GM21717 (cell line): ENCODE measurements around the gene SLC5A1.
"Not testable (repeated sequence)": the region's sequence is repeated elsewhere in the genome, so short reads cannot be mapped to it uniquely, and the experiment has no call there.

Experiments
- ATAC-seq: cut with Tn5 transposase; IDR thresholded peaks from one replicate; pipeline ENCODE4 v1.9.1; 2021; ENCODE audit warnings: mild to moderate bottlenecking, moderate library complexity; ENCODE audit not compliant: unreplicated experiment

Gene SLC5A1

DNA sequence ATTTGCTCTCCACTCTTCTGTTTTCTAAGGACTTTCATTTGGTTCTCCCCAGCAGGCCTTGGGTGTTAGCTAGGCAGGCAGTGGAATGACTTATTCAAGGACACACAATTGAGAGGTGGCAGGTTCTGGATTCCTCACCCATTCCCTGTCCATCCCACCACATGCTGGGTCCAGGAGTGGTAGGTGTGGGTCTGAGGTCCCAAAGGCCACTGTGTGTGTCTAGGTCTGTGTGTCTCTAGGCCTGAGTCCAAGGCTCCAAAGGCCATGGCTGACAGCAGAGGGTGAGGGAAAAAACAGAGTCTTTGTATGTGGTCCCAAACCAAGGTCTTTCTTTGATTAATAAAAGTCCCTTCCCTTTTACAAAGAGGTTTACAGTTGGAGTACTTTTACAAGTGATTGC, 40.8 kb downstream of the SLC5A1 start:
- ATAC-seq = no peak

DNA sequence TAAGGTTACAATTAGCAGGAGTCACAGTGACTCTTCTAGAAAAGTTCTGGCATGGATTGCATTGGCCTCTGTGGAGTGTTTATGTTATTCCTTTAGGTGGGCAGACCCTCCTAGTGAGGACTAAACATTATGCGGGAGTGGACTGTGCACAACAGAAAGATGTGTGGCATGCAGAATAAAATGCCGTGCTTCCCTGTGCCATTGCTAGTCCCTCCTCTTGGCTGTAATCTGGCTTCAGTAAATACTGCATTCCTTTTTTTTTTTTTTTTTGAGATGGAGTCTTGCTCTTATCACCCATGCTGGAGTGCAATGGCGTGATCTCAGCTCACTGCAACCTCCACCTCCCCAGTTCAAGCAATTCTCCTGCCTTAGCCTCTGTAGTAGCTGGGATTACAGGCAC, 45.0 kb downstream of the SLC5A1 start:
- no peak for ATAC-seq

DNA sequence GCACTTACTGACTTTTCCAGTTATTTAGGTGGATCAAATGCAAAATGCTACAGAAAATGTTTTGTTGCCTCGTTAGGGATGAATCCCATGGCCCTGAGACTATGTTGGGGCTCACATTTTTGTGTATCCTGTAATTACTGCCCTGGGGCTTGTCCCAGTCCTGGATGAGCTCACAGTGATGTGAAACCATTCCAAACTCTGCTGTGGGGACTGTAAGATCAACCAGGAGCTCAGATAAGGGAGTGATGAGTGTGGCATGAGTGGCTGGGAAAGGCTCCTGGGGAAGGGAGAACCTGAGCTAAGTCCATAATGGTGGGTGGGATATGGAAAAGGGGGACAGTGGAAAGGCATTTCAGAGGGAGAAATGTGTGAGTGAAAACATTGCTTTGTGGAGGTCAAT, 54.0 kb downstream of the SLC5A1 start:
- no peak for ATAC-seq

DNA sequence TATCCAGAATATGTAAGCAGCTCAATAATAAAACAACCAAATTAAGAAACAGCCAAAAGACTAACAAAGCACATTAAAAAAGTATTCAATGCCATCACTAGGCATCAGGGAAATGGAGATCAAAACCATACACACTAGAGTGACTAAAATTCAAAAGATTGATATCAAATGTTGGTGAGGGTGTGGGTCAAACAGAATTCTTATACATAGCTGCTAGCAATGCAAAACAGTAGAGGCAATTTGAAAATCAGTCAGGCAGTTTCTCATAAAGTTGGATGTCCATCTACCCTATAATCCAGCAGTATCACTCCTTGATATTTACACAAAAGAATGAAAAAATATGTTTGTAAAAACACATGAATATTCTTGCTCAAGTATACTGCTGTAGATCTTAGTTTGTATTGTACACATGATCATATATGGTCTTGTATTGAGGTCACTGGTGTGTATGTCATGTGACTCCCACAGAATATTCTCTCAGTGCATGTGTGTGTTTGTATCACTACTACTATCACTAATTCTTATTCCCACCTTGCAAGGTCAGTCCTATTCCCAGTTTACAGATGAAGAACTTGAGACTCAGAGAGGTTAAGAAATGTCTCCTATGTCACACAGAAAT, 54.9 kb downstream of the SLC5A1 start:
- ATAC-seq = no peak

DNA sequence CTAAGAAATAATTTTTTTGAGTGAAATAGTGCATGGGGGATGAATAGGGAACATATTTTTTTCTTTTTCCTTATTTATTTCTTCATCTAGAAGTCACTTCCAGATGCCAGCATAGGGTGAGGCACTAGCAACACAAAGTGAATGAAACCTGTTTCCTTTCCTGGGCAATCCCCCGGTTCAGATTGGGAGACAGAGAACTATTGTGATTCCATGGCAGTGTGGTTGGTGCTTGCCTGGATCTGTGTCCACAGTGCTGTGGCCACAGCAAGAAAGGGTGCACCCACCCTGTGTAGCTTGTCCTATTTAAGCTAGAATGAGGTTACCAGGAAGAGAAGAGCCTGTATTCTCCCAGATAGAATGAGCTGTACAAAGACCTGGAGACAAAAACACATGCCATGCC, 57.6 kb downstream of the SLC5A1 start:
- ATAC-seq = no peak

DNA sequence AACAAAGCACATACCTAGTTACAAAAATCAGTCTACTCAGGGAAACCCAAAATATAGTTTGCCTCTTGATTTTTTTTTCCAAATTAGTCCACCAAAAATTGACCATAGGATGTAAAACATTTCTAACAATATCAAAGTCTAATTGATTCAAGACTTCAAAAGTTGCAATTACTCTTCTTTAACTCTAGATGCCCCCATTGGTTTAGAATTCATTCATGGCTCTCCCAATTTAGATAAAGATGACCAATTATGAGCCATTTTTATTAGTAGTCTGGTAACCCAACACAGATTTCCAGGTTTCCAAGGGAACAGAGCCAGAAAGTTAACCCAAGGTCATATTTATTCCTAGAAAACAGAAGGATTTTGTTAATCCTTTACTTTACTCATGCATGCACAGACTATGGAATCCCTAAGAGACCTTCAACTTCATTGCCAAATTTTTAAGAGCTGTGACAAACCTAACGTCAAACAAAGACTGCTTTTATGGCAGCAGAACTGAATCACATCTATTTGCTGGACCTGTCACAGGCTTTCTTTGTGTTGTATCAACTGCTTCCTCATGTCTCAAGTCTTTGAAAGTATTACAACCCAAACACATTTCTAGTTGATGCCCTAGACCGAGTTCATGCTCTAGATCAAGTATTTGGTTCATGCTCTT, 60.7 kb downstream of the SLC5A1 start:
- ATAC-seq = no peak

DNA sequence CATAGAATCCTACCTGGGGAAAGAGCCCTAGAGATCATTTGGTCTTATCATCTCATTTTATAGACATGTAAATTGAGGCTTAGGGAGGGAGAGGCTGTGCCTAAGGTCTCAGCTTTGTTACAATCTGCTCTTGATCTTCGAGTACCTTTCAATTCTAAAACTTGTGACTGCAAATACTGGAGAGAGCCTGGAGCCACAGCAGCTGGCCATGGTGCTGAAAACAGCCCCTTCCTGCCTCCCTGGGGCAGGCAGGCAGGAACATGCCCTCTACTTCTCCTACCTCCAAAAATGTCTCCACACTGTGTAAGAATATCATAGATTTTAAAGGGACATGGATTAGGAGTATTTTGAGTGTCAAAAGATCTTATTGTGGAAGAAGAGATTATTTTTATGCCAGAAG, 63.9 kb downstream of the SLC5A1 start:
- no peak for ATAC-seq

DNA sequence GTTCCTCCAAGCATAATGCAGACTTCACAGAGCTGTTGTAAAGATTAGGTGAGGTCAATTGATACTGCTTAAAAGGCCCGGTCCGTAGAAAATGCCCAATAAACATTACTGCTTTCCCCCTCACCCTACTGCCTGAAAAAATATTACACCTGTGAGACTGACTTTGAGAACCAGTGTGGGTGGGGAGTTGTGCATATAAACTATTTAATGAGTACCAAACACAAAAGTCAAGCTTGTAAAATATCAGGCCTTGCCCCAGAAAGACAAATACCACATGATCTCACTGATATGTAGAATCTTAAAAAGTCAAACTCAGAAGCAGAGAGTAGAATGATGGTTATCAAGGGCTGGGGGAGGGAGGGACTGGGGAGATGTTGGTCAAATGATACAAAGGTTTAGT, 69.3 kb downstream of the SLC5A1 start:
- no peak for ATAC-seq

DNA sequence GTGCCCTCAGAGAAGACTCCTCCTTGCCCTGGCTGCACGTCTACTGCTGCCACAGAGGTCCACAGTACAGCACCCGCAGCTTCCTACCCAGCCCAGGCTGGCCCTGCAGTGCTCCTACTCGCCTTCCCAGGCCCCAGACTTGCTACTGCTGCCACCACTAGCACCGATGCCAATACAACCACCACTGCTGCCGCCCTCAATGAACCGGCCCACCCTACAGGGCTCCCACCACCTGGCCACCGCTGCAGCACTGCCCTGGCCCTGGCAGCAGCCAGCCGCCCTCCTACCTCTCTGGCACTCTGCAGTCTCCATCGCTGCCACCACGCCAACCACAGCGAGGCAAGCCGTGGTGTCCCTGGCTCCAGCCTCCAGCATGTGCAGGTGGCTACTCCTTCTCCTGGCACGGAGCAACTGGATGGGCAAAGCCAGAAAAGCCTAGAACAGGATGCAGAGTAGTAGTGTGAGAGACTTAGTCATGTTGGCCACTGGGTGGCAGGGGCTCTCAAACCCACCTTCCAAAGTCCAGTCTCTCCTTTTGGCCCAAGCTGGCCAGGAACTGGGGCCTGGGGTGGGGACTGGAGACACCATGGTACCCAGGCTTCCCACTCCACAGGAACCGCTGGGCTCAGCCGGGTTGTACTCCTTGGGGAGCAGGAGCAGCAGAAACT, 76.6 kb downstream of the SLC5A1 start:
- ATAC-seq = no peak

DNA sequence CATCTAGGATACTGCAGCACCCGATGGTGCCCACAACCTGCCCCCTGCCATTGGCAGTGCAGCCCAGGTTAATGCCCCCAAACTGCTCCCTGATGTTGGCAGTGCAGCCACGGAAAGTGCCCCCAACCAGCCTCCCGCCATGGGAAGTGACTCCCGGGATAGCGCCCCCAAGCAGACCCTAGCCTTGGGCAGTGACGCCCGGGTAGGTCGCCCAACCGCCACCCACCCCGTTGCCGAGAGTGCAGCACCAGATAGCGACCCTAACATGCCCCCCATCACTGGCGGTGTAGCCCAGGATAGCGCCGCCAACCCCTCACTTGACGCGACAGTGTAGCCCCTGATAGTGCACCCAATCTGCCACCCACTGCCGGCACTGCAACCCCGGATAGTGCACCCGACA, 77.5 kb downstream of the SLC5A1 start:
- no peak for ATAC-seq

DNA sequence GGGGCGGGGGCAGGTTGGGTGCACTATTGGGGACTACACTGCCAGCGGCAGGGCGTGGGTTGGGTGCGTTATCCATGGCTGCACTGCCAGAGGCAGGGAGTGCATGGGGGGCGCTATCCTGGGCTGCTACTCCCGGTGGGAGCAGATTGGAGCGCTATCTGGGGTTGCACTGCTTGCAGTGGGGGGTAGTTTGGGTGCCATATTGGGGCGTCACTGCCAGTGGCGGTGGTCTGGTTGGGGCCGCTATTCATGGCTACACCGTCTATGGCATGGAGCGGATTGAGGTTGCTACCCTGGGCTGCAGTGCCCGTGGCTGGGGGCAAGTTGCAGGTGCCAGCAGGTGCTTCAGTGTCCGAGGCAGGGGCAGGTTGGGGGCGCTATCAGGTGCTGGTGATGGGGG, 79.8 kb downstream of the SLC5A1 start:
- ATAC-seq = no peak

DNA sequence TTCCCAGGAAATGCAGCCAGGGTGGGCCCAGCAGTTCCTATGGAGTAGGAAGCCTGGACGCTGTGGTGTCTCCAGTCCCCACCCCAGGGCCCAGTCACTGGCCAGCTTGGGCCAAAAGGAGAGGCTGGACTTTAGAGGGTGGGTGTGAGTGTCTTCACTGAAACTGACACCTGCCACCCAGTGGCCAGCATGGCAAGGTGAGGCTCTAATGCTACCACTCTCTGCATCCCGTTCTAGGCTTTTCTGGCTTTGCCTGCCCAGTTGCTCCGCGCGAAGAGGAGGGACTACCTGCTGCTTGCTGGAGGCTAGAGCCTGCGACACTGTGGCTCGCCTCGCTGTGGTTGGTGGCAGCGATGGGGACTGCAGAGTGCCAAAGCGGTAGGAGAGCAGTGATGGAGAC, 80.6 kb downstream of the SLC5A1 start:
- ATAC-seq = no peak

DNA sequence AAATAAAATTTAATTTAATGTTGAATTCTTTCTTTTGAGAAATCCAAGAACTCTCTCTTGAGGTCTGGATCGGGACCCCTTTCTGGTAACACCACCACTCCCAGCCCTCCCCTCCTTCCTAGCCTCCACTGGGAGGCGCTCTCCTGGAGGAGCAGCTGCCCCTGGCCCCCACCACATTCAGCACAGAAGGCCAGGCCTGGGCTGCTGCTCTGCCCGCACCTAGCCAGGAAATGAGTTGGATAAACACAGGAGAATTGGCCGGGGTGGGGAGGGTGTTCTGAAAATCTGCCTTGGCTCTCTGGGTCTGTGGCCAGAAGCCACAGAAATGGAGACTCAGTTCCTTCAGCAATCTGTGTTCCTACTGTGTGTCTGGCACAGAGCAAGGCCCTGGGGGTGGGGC, 84.8 kb downstream of the SLC5A1 start:
- no peak for ATAC-seq

DNA sequence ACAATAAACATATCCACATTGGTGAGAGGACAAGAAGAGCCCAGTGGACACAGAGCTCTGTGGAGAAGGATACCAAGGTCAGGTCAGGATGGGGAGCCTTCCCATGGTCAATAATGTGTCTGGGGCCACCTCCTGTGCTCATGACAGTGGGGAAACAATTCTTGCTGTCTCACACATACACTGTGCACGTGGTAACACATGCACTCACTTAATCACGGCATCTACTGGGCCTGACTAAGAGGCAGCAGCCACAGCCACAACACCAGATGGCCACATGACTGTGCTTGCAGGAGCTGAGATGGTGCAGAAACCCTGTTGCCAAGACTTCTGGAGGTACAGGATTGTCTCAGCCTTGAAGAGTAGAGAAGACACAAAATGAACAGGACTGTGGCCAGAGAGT, 87.4 kb downstream of the SLC5A1 start:
- ATAC-seq = no peak

DNA sequence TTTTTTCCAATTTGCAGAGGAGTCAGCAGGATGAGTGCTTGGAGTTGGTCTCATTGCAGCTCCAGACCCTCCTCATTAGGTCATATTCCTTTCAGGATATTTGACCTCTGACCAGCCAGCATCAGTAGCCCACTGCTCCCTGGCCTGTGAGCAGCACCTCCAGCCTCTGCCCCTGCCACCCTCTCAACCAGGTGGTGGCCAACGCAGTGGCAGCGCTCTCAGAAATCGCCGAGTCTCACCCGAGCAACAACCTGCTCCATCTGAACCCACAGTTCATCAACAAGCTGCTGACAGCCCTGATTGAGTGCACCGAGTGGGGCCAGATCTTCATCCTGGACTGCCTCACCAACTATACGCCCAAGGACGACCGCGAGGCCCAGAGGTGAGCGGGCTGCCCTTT, 89.1 kb downstream of the SLC5A1 start:
- ATAC-seq = no peak

DNA sequence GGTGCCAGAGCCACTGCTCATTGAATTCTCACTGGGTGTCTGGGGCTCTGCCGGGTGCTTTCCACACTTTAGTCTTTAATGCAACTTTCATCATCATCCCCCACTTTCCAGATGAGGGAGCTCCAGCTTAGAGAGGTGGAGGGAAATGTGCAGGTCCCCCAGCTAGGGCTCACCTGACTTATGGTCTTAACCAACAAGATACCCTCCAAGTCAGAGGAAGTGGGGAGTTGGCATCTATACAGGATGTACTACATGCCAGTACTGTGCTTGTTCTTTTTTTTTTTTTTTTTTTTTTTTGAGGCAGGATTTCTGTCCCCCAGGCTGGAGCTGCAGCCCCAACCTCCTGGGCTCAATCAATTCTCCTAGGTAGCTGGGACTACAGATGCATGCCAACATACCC, 89.7 kb downstream of the SLC5A1 start:
- no peak for ATAC-seq

DNA sequence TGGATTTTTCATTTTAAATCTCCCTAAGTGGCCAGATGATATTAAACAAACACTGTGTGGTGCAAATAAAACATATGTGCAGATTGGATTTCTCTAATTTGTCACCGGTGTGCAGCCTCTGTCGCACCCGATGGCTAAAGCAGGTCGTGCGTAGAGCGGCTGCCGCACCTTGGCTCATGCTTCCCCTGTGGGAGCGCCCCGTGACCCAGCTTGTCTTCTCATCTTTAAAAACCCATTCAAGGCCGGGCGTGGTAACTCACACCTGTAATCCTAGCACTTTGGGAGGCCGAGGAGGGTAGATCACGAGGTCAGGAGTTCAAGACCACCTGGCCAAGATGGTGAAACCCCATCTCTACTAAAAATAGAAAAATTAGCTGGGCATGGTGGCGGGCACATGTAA, 91.7 kb downstream of the SLC5A1 start:
- not testable (repeated sequence) for ATAC-seq

DNA sequence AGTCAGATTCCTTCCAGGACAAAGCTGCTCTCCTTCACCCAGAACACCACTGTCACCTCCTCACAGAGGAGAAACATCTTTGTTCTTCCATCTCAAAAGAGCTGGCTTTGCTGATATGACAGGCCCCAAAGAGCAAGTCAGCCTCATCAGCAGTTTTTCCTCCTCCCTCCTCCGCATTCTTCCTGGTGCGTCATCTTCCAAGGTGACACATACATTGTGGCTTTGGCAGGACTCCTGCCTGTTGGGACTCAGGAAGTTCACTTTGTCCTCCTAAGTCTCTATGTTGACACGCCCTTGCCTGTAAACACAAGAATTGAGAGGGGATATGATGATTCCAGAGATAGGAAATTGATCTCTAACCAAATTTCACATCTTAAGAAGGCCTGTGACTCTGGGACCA, 92.9 kb downstream of the SLC5A1 start:
- not testable (repeated sequence) for ATAC-seq

DNA sequence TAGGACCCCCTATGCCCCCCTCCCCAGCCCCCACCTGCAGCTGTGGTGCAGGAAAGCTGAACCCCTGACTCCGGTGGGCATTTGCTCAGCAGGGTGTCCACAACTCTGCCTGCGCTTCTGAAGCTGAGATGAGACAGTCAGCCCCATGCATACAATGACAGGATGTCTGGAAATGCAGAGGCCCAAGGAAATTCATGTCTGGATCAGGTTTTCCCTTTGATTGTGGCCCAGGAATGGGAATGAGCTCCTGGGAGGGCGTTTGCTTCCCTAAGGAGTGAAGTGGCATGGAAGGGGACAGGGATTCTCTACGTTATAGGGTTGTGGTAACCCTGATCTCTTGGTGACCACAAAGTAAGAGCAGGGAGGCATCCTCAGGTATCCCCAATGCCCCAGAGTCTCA, 93.8 kb downstream of the SLC5A1 start:
- not testable (repeated sequence) for ATAC-seq

DNA sequence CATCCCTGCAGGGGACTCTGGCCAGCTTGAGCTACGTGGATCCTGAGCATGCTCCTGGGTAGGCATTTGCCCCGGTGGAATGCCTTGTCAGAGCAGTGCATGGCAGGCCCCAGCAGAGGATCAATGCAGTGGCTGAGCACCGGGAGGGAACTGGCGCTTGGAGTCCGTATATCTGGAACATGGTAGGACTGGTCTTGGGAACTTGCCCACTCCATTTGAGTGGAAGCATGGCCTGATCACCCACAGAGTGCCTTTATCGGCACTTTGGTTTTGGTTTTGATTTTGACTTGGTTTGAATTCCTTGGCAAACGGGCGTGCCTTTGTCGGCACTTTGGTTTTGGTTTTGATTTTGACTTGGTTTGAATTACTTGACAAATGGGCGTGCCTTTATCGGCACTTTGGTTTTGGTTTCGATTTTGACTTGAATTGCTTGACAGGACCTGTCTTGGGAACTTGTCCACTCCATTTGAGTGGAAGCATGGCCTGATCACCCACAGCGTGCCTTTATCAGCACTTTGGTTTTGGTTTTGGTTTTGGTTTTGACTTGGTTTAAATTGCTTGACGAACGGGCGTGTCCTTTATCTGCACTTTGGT, 94.8 kb downstream of the SLC5A1 start:
- ATAC-seq = not testable (repeated sequence)

DNA sequence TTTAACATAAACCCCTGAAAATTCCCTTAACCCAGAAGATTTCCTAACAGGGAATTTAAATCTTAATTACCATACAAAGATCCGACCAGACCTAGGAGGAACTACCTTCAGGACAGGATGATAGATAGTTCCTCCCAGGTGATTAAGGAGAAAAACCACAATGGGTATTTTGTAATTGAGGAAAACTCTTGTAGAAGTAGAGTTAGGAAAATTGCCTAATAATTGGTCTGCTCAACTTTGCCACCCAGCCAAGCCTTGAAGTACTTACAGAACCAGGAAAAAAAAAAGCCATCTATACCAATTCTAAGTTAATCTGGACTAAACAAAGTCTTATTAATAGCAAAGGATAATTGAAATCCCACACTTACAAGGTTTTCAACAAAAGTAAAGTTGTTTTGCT, 95.5 kb downstream of the SLC5A1 start:
- not testable (repeated sequence) for ATAC-seq

DNA sequence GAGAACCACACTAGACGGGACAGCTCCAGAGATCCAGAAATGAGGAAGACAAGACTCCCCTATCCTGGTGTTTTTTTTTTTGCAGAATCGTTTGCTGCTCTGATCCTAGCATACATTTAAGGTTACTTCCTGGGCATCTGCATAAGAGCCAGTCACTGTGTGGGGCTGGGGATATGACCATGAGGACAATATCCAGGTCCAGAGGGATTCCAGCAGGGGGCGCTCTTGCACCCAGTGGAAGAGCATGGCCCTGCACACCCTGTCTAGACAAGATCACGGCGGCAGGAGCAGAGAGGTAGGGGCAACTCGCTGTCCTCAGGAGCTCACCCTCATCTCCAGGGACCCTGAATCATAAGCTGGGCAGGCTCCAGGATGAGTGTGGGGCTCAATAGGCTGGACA, 97.6 kb downstream of the SLC5A1 start:
- not testable (repeated sequence) for ATAC-seq
